H9 (cell line): ENCODE data around the gene FRK. TPM values are rescaled to one million over a fixed set of nuclear protein-coding genes. Genes with fewer than 3 reads are reported as not detected.

Source experiments
- DNase-seq: peaks from one replicate; pipeline ENCODE4 v3.0.0-alpha.2; 2017
- H2AFZ ChIP-seq: one replicate; pipeline ENCODE4 v1.6.1; 2013; ENCODE audit warnings: mild to moderate bottlenecking, low read length, control low read depth, moderate library complexity
- H2AK5ac ChIP-seq: 2 replicates; pipeline ENCODE4 v1.6.1; 2013; ENCODE audit warnings: low read length, control low read depth, mixed read lengths; ENCODE audit not compliant: insufficient read length
- H2BK120ac ChIP-seq: one replicate; pipeline ENCODE4 v1.6.1; 2013; ENCODE audit warnings: low read depth, mild to moderate bottlenecking, low read length, control low read depth, inconsistent platforms; ENCODE audit not compliant: poor library complexity, severe bottlenecking
- H2BK12ac ChIP-seq: 2 replicates; pipeline ENCODE4 v1.6.1; 2013; ENCODE audit warnings: low read length, control low read depth, mixed read lengths, low read depth; ENCODE audit not compliant: insufficient read length
- H2BK15ac ChIP-seq: 2 replicates; pipeline ENCODE4 v1.6.1; 2013; ENCODE audit warnings: low read depth, low read length, control low read depth
- H2BK20ac ChIP-seq: one replicate; pipeline ENCODE4 v1.6.1; 2013; ENCODE audit warnings: low read depth, mild to moderate bottlenecking, low read length, control low read depth, inconsistent platforms; ENCODE audit not compliant: poor library complexity, severe bottlenecking
- H2BK5ac ChIP-seq: 2 replicates; pipeline ENCODE4 v1.6.1; 2013; ENCODE audit warnings: low read length, control low read depth, mixed read lengths; ENCODE audit not compliant: insufficient read length
- H3K14ac ChIP-seq: 2 replicates; pipeline ENCODE4 v1.6.1; 2013; ENCODE audit warnings: low read length, control low read depth; ENCODE audit not compliant: insufficient read depth
- H3K18ac ChIP-seq: 2 replicates; pipeline ENCODE4 v1.6.1; 2013; ENCODE audit warnings: low read depth, mild to moderate bottlenecking, mixed read lengths, low read length, control low read depth; ENCODE audit not compliant: insufficient read length
- H3K23ac ChIP-seq: 2 replicates; pipeline ENCODE4 v1.6.1; 2013; ENCODE audit warnings: low read length, control low read depth, mixed read lengths, low read depth; ENCODE audit not compliant: insufficient read length
- H3K23me2 ChIP-seq: 2 replicates; pipeline ENCODE4 v1.6.1; 2013; ENCODE audit warnings: low read depth, mild to moderate bottlenecking, mixed read lengths, low read length, control low read depth; ENCODE audit not compliant: insufficient read length, poor library complexity, severe bottlenecking
- H3K27ac ChIP-seq: 2 replicates; pipeline ENCODE4 v1.5.1; 2013; ENCODE audit warnings: low read length, control low read depth, mixed read lengths, low read depth; ENCODE audit not compliant: insufficient read length
- H3K27me3 ChIP-seq: 2 replicates; pipeline ENCODE4 v1.6.1; 2013; ENCODE audit warnings: low read length, control low read depth, inconsistent platforms; ENCODE audit not compliant: insufficient read depth
- H3K4ac ChIP-seq: 2 replicates; pipeline ENCODE4 v1.6.1; 2013; ENCODE audit warnings: low read depth, mild to moderate bottlenecking, control low read depth, inconsistent platforms, low read length, moderate library complexity
- H3K4me1 ChIP-seq: 2 replicates; pipeline ENCODE4 v1.6.1; 2013; ENCODE audit warnings: low read length, control low read depth, inconsistent platforms; ENCODE audit not compliant: insufficient read depth
- H3K4me2 ChIP-seq: 2 replicates; pipeline ENCODE4 v1.6.1; 2013; ENCODE audit warnings: low read length, control low read depth, mixed read lengths; ENCODE audit not compliant: insufficient read length, insufficient read depth
- H3K56ac ChIP-seq: 2 replicates; pipeline ENCODE4 v1.6.1; 2013; ENCODE audit warnings: low read depth, mild to moderate bottlenecking, mixed read lengths, low read length, control low read depth; ENCODE audit not compliant: insufficient read length
- H3K79me1 ChIP-seq: 2 replicates; pipeline ENCODE4 v1.6.1; 2013; ENCODE audit warnings: low read depth, mild to moderate bottlenecking, moderate library complexity, low read length, control low read depth, inconsistent platforms; ENCODE audit not compliant: insufficient read depth, poor library complexity, severe bottlenecking
- H3K79me2 ChIP-seq: 2 replicates; pipeline ENCODE4 v1.6.1; 2013; ENCODE audit warnings: low read length, control low read depth, inconsistent platforms; ENCODE audit not compliant: insufficient read depth
- H3K9ac ChIP-seq: 2 replicates; pipeline ENCODE4 v1.6.1; 2013; ENCODE audit warnings: low read length, control low read depth, mixed read lengths; ENCODE audit not compliant: insufficient read length; ENCODE audit errors: extremely low read depth
- H3K9me3 ChIP-seq: one replicate; pipeline ENCODE4 v1.6.1; 2013; ENCODE audit warnings: low read depth, low read length, inconsistent platforms; ENCODE audit not compliant: control insufficient read depth
- H3T11ph ChIP-seq: one replicate; pipeline ENCODE4 v1.6.1; 2013; ENCODE audit warnings: mild to moderate bottlenecking, low read length, control low read depth, inconsistent platforms
- H4K20me1 ChIP-seq: one replicate; pipeline ENCODE4 v1.6.1; 2013; ENCODE audit not compliant: control insufficient read depth, insufficient read length, insufficient read depth
- H4K5ac ChIP-seq: 2 replicates; pipeline ENCODE4 v1.6.1; 2013; ENCODE audit warnings: low read depth, mild to moderate bottlenecking, mixed read lengths, low read length, control low read depth; ENCODE audit not compliant: insufficient read length
- H4K8ac ChIP-seq: replicated peaks from 2 replicates; pipeline ENCODE4 v1.6.1; 2013; ENCODE audit warnings: low read length, control low read depth, mixed read lengths, low read depth; ENCODE audit not compliant: insufficient read length
- H4K91ac ChIP-seq: 2 replicates; pipeline ENCODE4 v1.6.1; 2013; ENCODE audit warnings: low read depth, mild to moderate bottlenecking, moderate library complexity, mixed read lengths, low read length, control low read depth; ENCODE audit not compliant: insufficient read length
- H3K27ac Mint-ChIP-seq, 3 experiments: 2 replicates in 2 of 3; 3 replicates in 1 of 3; pipeline ENCODE4 v1.8.0; 2020 to 2021; ENCODE audit warnings: mixed read lengths in 3 of 3, mild to moderate bottlenecking in 1 of 3, moderate library complexity in 1 of 3
- H3K27me3 Mint-ChIP-seq: 2 replicates; pipeline ENCODE4 v1.8.0; 2021; ENCODE audit warnings: low read depth, mild to moderate bottlenecking, moderate library complexity, mixed read lengths
- H3K36me3 Mint-ChIP-seq, 3 experiments: 2 replicates in 2 of 3; 3 replicates in 1 of 3; pipeline ENCODE4 v1.8.0; 2020 to 2021; ENCODE audit warnings: low read depth in 3 of 3, mixed read lengths in 3 of 3; ENCODE audit not compliant: insufficient read depth in 1 of 3
- H3K4me1 Mint-ChIP-seq, 2 experiments: 2 replicates each; pipeline ENCODE4 v1.8.0; 2020; ENCODE audit warnings: mixed read lengths in 2 of 2
- H3K4me3 Mint-ChIP-seq, 2 experiments: 2 replicates in 1 of 2; 3 replicates in 1 of 2; pipeline ENCODE4 v1.8.0; 2020 to 2021; ENCODE audit warnings: mild to moderate bottlenecking in 2 of 2, mixed read lengths in 2 of 2, moderate library complexity in 1 of 2
- H3K9me3 Mint-ChIP-seq, 2 experiments: 2 replicates in 1 of 2; 3 replicates in 1 of 2; pipeline ENCODE4 v1.8.0; 2020; ENCODE audit warnings: mild to moderate bottlenecking in 2 of 2, mixed read lengths in 2 of 2, moderate library complexity in 1 of 2
- CTCF ChIP-seq: fragments of 200-600 bp; sonication (generic); conservative IDR thresholded peaks from 3 replicates; pipeline ENCODE4 v1.8.0; 2021; ENCODE audit warnings: antibody characterized with exemption, mild to moderate bottlenecking
- WGBS: extraction: QIAGEN DNeasy Blood & Tissue Kit; methylation state at CpG from one replicate; pipeline ENCODE4 v1.1.7; 2013; ENCODE audit warnings: missing lambda C conversion rate, low lambda C conversion rate, mixed read lengths; ENCODE audit not compliant: insufficient read length; ENCODE audit errors: extremely low coverage; 5-methylcytosine and 5-hydroxymethylcytosine counted together
- total RNA-seq: library from RNA; stranded (reverse); gene quantifications from 2 replicates; pipeline ENCODE4 v1.2.1, GENCODE V29; 2021

FRK gene
- total RNA-seq, 1 experiment from 2014 or later = 0.15 TPM

- H4K8ac ChIP-seq = no peak overlapping the region
- no peak overlapping the region for H2AK5ac ChIP-seq
- H4K5ac ChIP-seq = no peak overlapping the region
- no CpG with 5 or more reads among the region's 3 CpGs for WGBS
- H3K4ac ChIP-seq = no peak overlapping the region
- peak; percentile 55 for DNase-seq
- no peak overlapping the region for H3K23ac ChIP-seq
- H3K4me1 ChIP-seq = no peaks in the 10 kb centered on the region
- H3K27ac ChIP-seq = no peak overlapping the region
- no peaks in the 10 kb centered on the region for H4K20me1 ChIP-seq
- no peak overlapping the region for H2BK20ac ChIP-seq
- H3K9me3 ChIP-seq = no peaks in the 10 kb centered on the region
- H3K4me1 Mint-ChIP-seq = peaks cover 0 to 4% of the 10 kb centered on the region in 2 experiments; a peak in 1 of 4 replicates
- H3K27ac Mint-ChIP-seq = no peak overlapping the region
- H3K23me2 ChIP-seq = no peaks in the 10 kb centered on the region
- H3K79me2 ChIP-seq = no peaks in the 10 kb centered on the region
- H2BK5ac ChIP-seq = no peak overlapping the region
- no peak overlapping the region for H2AFZ ChIP-seq
- H3K4me3 Mint-ChIP-seq = no peak overlapping the region
- no peaks in the 10 kb centered on the region for H3K79me1 ChIP-seq
- no peak overlapping the region for H2BK120ac ChIP-seq
- no peak overlapping the region for H2BK12ac ChIP-seq
- no peak overlapping the region for H2BK15ac ChIP-seq
- peak; percentile 92 for TF ChIP-seq CTCF
- no peak overlapping the region for H3T11ph ChIP-seq
- no peak overlapping the region for H3K4me2 ChIP-seq
- no peaks in the 10 kb centered on the region for H3K27me3 ChIP-seq
- no peak overlapping the region for H3K56ac ChIP-seq
- no peak overlapping the region for H4K91ac ChIP-seq
- no peaks in the 10 kb centered on the region for H3K27me3 Mint-ChIP-seq
- no peak overlapping the region for H3K18ac ChIP-seq
- no peak overlapping the region for H3K9ac ChIP-seq
- H3K9me3 Mint-ChIP-seq = no peaks in the 10 kb centered on the region
- no peak overlapping the region for H3K14ac ChIP-seq
- no peaks in the 10 kb centered on the region for H3K36me3 Mint-ChIP-seq
Measured at GRCh38 chr6:116010790-116011401, 49.8 kb downstream of the FRK start.
